GM19467 (cell line): Measurements from ENCODE around the gene FBXO45.
A peak's percentile ranks its signal among the peaks of the same experiment; 100 is the strongest.
"Not testable (repeated sequence)": the region's sequence is repeated elsewhere in the genome, so short reads cannot be mapped to it uniquely, and the experiment has no call there.

ENCODE experiments used
- ATAC-seq: cut with Tn5 transposase; IDR thresholded peaks from one replicate; pipeline ENCODE4 v1.9.1; 2021; ENCODE audit warnings: mild to moderate bottlenecking, moderate library complexity; ENCODE audit not compliant: unreplicated experiment

Gene FBXO45

DNA sequence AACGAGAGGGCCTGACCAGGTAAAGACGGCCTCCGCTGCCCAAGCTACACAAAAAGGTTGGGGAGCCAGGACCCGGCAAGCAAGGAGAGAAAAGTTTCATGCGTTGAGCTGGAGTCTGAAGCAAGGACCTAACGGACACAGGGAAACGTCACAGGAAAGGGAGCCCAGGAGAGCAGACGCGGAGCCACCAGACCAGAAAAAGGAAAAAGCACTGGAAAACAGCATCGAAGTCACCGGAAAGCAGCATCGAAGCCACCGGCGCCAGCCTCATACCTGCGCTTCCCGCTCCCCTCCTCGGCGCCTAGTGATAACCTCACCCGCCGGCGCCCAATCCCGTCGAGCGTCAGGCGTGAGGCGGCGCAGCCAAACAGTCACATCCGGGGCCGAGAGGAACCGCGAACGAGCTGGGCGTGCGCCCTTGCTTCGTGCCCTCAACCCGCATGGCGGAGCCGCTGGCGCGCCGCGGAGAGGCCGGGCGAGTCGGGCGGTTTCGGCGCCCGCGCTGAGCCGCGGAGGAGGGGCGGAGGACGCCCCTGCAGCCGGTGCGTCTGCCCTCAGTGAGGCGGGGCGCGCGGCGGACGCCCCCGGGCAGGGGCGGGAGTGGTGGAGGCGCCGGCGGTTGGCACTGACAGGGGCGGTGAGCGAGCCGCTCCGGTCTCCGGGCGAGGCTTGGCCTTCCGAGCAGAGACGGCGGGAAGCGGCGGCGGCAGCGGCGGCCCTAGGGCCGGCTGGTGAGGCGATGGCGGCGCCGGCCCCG is at the start of gene FBXO45, which contains the start of gene WDR53:
Gene FBXO45, plus strand, starts transcription at position 415 of the 757 bp plus-strand sequence. Its CDS starts 325 bp downstream, at position 740.
Gene WDR53, minus strand, starts transcription at position 309 of the 757 bp plus-strand sequence. CDS start 7,079 bp downstream, outside the sequence.
- peak; percentile 92 for ATAC-seq

GRCh38 chr3:196518966-196519717 is 49.3 kb upstream of the FBXO45 start:
- ATAC-seq, result no peak

GRCh38 chr3:196519718-196520082 is 48.8 kb upstream of the FBXO45 start:
- no peak for ATAC-seq

- ATAC-seq, result not testable (repeated sequence)
Observed at GRCh38 chr3:196521291-196521690, 47.2 kb upstream of the FBXO45 start.

DNA sequence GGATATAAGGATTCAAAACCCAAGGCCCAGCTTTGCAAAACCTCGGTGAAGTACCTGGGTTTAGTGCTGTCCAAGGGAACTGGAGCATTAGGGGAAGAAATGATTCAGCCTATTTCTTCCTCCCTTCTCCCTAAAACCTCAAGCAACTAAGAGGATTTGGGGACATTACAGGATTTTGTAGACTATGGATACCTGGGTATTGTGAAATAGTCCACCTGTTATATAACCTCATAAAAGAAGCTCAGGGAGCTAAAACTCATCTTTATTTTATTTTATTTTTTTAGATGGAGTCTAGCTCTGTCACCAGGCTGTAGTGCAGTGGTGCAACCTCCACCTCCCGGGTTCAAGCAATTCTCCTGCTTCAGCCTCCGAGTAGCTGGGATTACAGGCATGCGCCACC is 44.6 kb upstream of the FBXO45 start:
- ATAC-seq, result no peak

- ATAC-seq, result no peak
Observed at GRCh38 chr3:196524527-196524926, 43.9 kb upstream of the FBXO45 start.

GRCh38 chr3:196525141-196525540 is 43.3 kb upstream of the FBXO45 start:
- no peak for ATAC-seq

DNA sequence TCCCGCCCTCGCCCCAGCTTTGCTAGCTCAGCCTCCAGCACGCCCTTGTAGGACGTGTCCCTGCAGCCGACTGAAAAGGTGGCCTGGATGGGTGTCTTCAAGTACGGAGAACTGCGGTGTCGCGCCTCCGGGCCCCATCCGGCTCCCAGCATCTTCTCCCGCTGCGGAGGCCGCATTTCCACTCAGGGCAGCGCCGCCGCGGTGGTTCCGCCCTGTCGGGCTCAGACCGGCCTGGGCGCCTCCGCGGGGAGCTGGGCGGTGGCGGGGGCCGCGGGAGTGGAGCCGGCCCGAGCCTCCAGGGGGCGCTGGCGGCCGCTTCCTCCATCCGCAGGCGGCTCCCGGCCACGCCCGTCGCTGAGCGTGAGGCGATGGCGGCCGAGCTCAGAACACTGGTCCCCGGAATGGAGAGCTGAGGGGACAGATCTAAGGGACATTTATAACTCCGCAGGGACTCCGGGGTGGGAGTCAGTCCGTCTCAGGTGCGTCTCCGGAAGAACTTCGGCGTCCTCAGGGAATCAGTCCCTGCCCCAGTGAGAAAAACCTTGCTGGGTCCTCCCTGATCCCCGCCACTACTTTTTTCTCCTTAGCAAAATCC is 39.7 kb upstream of the FBXO45 start:
- peak; percentile 80 for ATAC-seq

DNA sequence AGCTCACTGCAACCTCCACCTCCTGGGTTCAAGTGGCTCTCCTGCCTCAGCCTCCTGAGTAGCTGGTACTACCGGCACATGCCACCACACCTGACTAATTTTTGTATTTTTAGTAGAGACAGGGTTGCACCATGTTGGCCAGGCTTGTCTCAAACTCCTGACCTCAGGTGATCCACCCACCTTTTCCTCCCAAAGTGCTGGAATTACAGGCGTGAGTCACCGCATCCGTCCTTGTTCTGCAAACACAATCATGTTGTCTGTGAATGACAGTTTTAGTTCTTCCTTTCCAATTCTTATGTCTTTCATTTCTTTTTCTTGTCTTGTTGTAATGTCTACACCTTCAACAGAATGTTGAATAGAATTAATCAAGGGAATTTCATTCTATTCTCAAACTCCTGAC is 37.0 kb upstream of the FBXO45 start:
- ATAC-seq, result no peak

GRCh38 chr3:196533260-196533681 is 35.2 kb upstream of the FBXO45 start:
- no peak for ATAC-seq

DNA sequence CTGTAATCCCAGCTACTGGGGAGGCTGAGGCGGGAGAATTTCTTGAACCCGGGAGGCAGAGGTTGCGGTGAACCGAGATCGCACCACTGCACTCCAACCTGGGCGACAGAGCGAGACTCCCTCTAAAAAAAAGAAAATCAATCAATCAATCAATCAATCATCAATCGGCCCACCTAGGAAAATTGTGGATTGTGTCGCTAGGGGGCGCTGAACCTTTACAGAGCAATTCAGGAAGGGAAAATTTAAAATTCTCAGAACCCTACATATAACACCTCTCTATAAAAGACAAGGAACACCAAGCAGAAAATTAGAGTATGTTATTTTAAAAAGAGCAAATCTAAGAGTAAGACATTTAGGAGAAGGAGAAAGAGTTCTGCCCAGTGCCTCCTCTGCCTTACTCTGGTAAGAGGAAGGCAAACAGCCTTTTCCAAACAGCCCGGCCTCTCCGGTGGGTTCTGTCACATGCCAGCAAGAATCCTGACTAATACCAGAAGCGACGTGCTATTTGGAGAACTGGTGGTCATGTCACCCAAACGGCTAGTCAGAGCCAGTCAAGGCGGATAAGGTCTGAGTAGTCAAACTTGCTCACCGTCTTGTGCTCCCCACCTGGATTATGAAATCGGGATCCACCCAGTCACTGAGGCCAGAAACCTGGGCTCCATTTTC is 31.0 kb upstream of the FBXO45 start:
- ATAC-seq, result no peak

DNA sequence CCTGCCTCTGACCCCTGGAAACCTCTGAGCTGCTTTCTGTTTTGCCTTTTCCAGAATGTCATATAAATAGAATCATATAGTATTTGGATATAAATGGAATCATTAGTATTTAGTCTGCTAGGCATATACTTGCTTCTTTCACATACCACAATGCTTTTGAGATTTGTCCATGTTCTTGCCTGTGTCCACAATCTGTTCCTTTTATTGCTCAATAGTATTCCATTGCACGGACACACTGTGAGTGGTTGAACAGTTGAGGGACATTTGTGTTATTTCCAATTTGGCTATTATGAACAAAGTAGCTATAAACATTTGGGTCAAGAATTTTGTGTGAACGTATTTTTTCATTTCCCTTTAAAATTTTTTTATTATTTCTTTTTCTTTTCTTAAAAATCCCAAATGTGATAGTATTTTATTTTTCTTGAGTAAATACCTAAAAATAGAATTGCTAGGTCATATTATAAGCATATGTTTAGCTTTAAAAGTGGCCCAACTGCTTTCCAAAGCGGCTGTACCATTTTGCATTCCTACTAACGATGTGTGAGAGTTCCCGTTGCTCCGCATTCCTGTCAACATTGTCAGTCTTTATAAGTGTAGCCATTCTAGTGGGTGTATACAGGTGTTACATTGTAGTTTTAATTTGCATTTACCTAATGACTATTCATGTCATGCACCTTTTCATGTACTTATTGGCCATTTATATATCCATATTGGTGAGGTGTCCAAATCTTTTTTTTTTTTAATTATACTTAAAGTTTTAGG is 26.6 kb upstream of the FBXO45 start:
- ATAC-seq, result no peak

DNA sequence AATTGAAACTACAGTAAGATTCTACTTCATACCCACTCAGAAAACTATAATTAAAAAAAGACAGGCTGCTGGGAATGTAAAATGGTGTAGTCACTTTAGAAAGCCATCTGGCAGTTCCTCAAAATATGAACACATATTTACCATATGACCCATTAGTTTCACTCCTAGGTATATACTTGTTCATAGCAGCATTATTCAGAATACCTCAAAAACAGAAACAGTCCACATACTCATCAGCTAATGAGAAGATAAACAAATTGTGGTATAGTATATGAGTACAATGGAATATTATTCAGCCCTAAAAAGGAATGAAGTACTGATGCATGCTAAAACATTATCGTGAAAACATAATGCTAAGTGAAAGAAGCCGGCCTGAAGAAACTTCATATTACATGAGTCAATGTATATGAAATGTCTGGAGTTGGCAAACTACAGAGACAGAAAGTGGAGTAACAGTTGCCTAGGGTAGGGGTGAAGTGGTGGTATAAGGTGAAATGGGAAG is 23.9 kb upstream of the FBXO45 start:
- ATAC-seq, result no peak

DNA sequence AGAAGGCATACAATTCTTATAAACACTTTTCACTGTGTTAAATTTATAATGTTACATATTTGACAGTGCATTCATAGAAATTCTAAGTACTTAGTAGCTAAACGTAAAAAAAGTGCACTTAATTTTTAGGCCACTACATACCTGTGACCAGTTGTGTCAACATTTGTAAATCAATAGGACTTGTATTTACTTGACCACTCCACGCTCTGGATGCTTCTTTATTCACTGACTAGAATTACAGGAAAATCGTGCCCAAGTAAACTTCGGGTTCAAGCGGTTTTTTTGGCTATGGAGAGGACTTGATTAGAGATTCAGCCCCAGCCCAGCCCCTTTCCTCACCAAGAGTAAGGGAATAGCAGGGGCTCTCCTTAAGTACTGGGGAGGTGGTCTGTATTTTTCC is 21.9 kb upstream of the FBXO45 start:
- ATAC-seq, result no peak

- ATAC-seq, result no peak
Observed at GRCh38 chr3:196547067-196547466, 21.4 kb upstream of the FBXO45 start.

DNA sequence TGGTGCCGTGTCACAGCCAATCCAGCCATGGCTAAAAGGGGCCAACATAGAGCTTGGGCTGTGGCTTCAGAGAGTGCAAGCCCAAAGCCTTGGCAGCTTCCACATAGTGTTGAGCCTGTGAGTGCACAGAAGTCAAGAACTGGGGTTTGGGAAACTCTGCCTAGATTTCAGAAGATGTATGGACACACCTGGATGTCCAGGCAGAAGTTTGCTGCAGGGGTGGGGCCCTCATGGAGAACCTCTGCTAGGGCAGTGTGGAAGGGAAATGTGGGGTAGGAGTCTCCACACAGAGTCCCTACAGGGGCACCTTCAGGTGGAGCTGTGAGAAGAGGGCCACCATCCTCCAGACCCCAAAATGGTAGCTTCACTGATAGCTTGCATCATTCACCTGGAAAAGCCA is 19.1 kb upstream of the FBXO45 start:
- not testable (repeated sequence) for ATAC-seq

DNA sequence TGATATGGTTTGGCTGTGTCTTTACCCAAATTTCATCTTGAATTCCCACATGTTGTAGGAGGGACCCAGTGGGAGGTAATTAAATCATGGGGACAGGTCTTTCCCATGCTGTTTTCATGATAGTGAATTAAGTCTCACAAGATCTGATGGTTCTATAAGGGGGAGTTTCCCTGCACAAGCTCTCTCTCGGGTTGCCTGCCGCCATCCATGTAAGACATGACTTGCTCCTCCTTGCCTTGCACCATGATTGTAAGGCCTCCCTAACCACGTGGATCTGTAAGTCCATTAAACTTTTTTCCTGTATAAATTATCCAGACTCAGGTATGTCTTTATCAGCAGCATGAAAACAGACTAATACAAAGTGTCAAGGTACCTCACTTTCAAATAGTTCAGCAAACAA is 18.3 kb upstream of the FBXO45 start:
- ATAC-seq, result not testable (repeated sequence)

DNA sequence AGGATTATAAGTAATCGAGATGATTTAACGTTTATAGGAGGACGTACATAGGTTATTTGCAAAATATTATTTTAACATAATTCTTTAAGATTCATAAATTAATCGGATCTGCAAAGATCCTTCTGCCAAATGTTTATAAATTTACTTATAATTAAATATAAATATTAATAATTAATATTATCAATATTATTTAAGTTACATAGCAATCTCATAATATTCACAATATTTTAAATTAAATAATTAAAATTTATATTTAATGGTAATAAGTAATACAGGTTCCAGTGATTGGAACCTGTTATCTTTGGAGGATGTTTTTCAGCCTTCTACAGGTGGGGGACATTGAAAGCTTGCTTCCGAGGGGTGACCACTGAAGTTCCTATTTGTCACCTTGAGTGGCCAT is 16.2 kb upstream of the FBXO45 start:
- ATAC-seq, result no peak

DNA sequence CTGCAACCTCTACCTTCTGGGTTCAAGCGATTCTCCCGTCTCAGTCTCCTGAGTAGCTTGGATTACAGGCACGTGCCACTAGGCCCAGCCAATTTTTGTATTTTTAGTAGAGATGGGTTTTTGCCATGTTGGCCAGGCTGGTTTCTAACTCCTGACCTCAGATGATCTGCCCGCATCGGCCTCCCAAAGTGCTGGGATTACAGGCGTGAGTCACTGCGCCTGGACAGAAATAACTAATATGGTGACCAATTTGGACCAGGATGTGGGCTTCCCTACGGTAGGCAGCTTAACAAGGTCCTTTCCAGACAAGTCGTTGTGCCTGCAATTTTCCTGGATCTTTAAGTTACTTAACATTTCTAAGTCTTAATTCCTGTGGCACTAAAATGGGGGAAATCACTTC is 14.9 kb upstream of the FBXO45 start:
- no peak for ATAC-seq

- no peak for ATAC-seq
Observed at GRCh38 chr3:196554205-196554604, 14.3 kb upstream of the FBXO45 start.
